Hepatocyte (in vitro differentiated cells): ENCODE results near the gene AMOTL1. TPM values are rescaled to one million over a fixed set of nuclear protein-coding genes. Genes with fewer than 3 reads are reported as not detected.

Source experiments
- DNase-seq: peaks from one replicate; pipeline ENCODE4 v3.0.0-alpha.2; 2016; ENCODE audit warnings: low spot score
- H2AFZ ChIP-seq: fragments of 200-600 bp; sonication (generic); 2 replicates; pipeline ENCODE4 v1.6.0; 2016; ENCODE audit warnings: antibody characterized with exemption, mild to moderate bottlenecking
- H3K27ac ChIP-seq: fragments of 200-600 bp; sonication (generic); 2 replicates; pipeline ENCODE4 v1.5.1; 2016; ENCODE audit warnings: mild to moderate bottlenecking
- H3K27me3 ChIP-seq: fragments of 200-600 bp; sonication (generic); 2 replicates; pipeline ENCODE4 v1.6.1; 2016
- H3K36me3 ChIP-seq: fragments of 200-600 bp; sonication (generic); replicated peaks from 2 replicates; pipeline ENCODE4 v1.5.1; 2016; ENCODE audit warnings: low read depth; ENCODE audit not compliant: insufficient read depth
- H3K4me1 ChIP-seq: fragments of 200-600 bp; sonication (generic); 2 replicates; pipeline ENCODE4 v1.5.1; 2016; ENCODE audit warnings: mild to moderate bottlenecking, moderate library complexity; ENCODE audit not compliant: insufficient read depth
- H3K4me2 ChIP-seq: fragments of 200-600 bp; sonication (generic); 2 replicates; pipeline ENCODE4 v1.6.0; 2016
- H3K4me3 ChIP-seq: fragments of 200-600 bp; sonication (generic); 2 replicates; pipeline ENCODE4 v1.5.1; 2016; ENCODE audit warnings: mild to moderate bottlenecking
- H3K79me2 ChIP-seq: fragments of 200-600 bp; sonication (generic); 2 replicates; pipeline ENCODE4 v1.6.0; 2017; ENCODE audit warnings: mild to moderate bottlenecking
- H3K9me2 ChIP-seq: fragments of 200-600 bp; sonication (generic); replicated peaks from 2 replicates; pipeline ENCODE4 v1.6.0; 2017; ENCODE audit warnings: mild to moderate bottlenecking; ENCODE audit not compliant: insufficient read depth
- H3K9me3 ChIP-seq: fragments of 200-600 bp; sonication (generic); 2 replicates; pipeline ENCODE4 v1.5.1; 2016; ENCODE audit warnings: low read depth, mild to moderate bottlenecking
- H4K20me1 ChIP-seq: fragments of 200-600 bp; sonication (generic); 2 replicates; pipeline ENCODE4 v1.6.0; 2016; ENCODE audit warnings: mild to moderate bottlenecking; ENCODE audit not compliant: insufficient read depth, poor library complexity, severe bottlenecking
- EZH2 ChIP-seq: fragments of 200-600 bp; sonication (generic); IDR thresholded peaks from 2 replicates; pipeline ENCODE4 v1.6.1; 2016; ENCODE audit warnings: antibody characterized with exemption, mild to moderate bottlenecking, borderline replicate concordance
- EZH2phosphoT487 ChIP-seq: fragments of 200-600 bp; sonication (generic); IDR thresholded peaks from one replicate; pipeline ENCODE4 v1.6.1; 2018; ENCODE audit warnings: antibody characterized with exemption, mild to moderate bottlenecking, low read depth, moderate library complexity; ENCODE audit not compliant: unreplicated experiment, severe bottlenecking
- WGBS: methylation state at CpG from one replicate; pipeline ENCODE4 v1.1.6; 2016; ENCODE audit warnings: low lambda C conversion rate; ENCODE audit errors: missing lambda C conversion rate; 5-methylcytosine and 5-hydroxymethylcytosine counted together
- polyA plus RNA-seq: library from polyadenylated mRNA; unstranded; fragments of >200 nt; fragmentation: Nextera tagmentation; extraction: Ambion mirVana; gene quantifications from 2 replicates; pipeline ENCODE4 v1.2.1, GENCODE V29; 2016
- total RNA-seq: library from RNA; depleted of rRNA; stranded (reverse); fragments of >200 nt; gene quantifications from 2 replicates; pipeline ENCODE4 v1.2.3, GENCODE V29; 2014
- TF ChIP-seq, protein P1 (sequence below): fragments of 200-600 bp; sonication (generic); IDR thresholded peaks from 2 replicates; pipeline ENCODE4 v1.5.1; 2016; ENCODE audit warnings: antibody characterized with exemption, mild to moderate bottlenecking; ENCODE audit not compliant: poor library complexity

AMOTL1 gene
- total and polyA plus RNA-seq, 2 experiments from 2014 or later, result 23.8 to 57.7 TPM

- Histone ChIP-seq H3K9me3 (no peaks in the 10 kb centered on the region), H3K36me3 (no peaks in the 10 kb centered on the region), H3K4me2 (no peak overlapping the region), H3K4me1 (no peaks in the 10 kb centered on the region), H3K79me2 (no peaks in the 10 kb centered on the region), H4K20me1 (no peaks in the 10 kb centered on the region), H3K4me3 (no peak overlapping the region), H3K27ac (no peak overlapping the region), H3K9me2 (no peaks in the 10 kb centered on the region), H2AFZ (no peak overlapping the region), H3K27me3 (no peaks in the 10 kb centered on the region)
- no peak for DNase-seq
- TF ChIP-seq EZH2, result no peak
- TF ChIP-seq, protein P1, sequence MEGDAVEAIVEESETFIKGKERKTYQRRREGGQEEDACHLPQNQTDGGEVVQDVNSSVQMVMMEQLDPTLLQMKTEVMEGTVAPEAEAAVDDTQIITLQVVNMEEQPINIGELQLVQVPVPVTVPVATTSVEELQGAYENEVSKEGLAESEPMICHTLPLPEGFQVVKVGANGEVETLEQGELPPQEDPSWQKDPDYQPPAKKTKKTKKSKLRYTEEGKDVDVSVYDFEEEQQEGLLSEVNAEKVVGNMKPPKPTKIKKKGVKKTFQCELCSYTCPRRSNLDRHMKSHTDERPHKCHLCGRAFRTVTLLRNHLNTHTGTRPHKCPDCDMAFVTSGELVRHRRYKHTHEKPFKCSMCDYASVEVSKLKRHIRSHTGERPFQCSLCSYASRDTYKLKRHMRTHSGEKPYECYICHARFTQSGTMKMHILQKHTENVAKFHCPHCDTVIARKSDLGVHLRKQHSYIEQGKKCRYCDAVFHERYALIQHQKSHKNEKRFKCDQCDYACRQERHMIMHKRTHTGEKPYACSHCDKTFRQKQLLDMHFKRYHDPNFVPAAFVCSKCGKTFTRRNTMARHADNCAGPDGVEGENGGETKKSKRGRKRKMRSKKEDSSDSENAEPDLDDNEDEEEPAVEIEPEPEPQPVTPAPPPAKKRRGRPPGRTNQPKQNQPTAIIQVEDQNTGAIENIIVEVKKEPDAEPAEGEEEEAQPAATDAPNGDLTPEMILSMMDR, result no peak
- no peak for TF ChIP-seq EZH2phosphoT487
Observed at GRCh38 chr11:94885581-94885980, 117.4 kb downstream of the AMOTL1 start.

DNA sequence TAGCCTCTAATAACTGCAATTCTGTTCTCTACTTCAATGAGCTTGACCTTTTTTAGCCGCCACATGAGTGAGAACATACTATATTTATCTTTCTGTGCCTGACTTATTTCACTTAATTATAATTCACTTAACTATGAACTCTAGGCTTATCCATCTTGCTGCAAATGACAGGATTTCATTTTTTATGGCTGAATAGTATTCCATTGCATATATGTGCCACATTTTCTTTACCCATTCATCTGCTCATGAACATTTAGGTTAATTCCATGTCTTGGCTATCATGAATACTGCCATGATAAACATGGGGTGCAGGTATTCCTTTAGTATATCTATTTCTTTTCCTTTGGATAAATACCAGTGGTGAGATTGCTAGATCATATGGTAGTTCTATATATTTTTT is 120.0 kb downstream of the AMOTL1 start:
- no peaks in the 10 kb centered on the region for H3K36me3 ChIP-seq
- 0% methylated on average over 1 of the region's 1 CpG for WGBS
- no peaks in the 10 kb centered on the region for H3K27me3 ChIP-seq
- no peak for DNase-seq
- peaks cover 2% of the 10 kb centered on the region for H3K9me3 ChIP-seq
- H4K20me1 ChIP-seq, result no peaks in the 10 kb centered on the region
- H3K4me3 ChIP-seq, result no peak overlapping the region
- H2AFZ ChIP-seq, result no peak overlapping the region
- no peaks in the 10 kb centered on the region for H3K4me1 ChIP-seq
- H3K27ac ChIP-seq, result no peak overlapping the region
- no peaks in the 10 kb centered on the region for H3K9me2 ChIP-seq
- H3K4me2 ChIP-seq, result no peak overlapping the region
- TF ChIP-seq, protein P1, result no peak
- no peak for TF ChIP-seq EZH2
- no peak for TF ChIP-seq EZH2phosphoT487
- peaks cover 8% of the 10 kb centered on the region for H3K79me2 ChIP-seq

DNA sequence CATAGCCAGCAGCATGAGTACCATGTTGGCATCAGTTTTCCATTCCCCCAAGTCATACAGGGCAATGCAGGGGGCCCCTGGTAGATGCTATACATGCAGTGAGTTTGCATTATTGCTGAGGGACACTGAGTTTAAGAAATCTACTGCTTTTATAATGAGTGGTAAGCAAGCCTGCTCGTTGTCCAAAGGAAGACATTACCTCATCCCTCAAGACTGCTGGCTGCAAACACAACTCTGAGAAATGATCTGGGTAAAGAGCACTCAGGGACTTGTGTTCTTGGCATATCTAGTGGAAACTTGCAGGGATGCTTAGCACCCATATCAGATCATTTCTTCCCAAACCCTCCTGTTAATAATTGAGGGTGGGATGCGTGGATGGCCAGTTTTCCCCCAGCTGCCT is 127.3 kb downstream of the AMOTL1 start:
- Histone ChIP-seq H3K9me3 (peaks cover 4% of the 10 kb centered on the region), H3K4me2 (no peak overlapping the region), H3K27me3 (no peaks in the 10 kb centered on the region), H2AFZ (no peak overlapping the region), H3K4me1 (no peaks in the 10 kb centered on the region), H3K79me2 (peaks cover 10% of the 10 kb centered on the region), H3K4me3 (no peak overlapping the region), H3K9me2 (no peaks in the 10 kb centered on the region), H3K27ac (no peak overlapping the region), H4K20me1 (no peaks in the 10 kb centered on the region), H3K36me3 (no peaks in the 10 kb centered on the region)
- no peak for TF ChIP-seq EZH2phosphoT487
- no peak for TF ChIP-seq EZH2
- TF ChIP-seq, protein P1, result no peak
- DNase-seq, result peak; percentile 28
- 52% methylated on average over 2 of the region's 2 CpGs for WGBS

- no peak for TF ChIP-seq EZH2
- TF ChIP-seq, protein P1, result no peak
- TF ChIP-seq EZH2phosphoT487, result no peak
- Histone ChIP-seq H3K4me1 (no peaks in the 10 kb centered on the region), H4K20me1 (no peaks in the 10 kb centered on the region), H3K9me3 (peaks cover 4% of the 10 kb centered on the region), H3K27me3 (no peaks in the 10 kb centered on the region), H3K36me3 (no peaks in the 10 kb centered on the region), H3K9me2 (no peaks in the 10 kb centered on the region), H2AFZ (no peak overlapping the region), H3K4me2 (no peak overlapping the region), H3K79me2 (peaks cover 10% of the 10 kb centered on the region), H3K27ac (no peak overlapping the region), H3K4me3 (no peak overlapping the region)
- no peak for DNase-seq
- WGBS, result 93% methylated on average over 2 of the region's 2 CpGs
Observed at GRCh38 chr11:94895971-94896370, 127.8 kb downstream of the AMOTL1 start.
